H1 (cell line): Measurements from ENCODE around the gene CHRM4. TPM values are rescaled to one million over a fixed set of nuclear protein-coding genes. Genes with fewer than 3 reads are reported as not detected.

Source experiments
- BACH1 ChIP-seq: IDR thresholded peaks from 2 replicates; pipeline ENCODE4 v1.6.1; 2012; ENCODE audit warnings: low read length, improper control_type of control experiment
- CBX8 ChIP-seq: fragments of 300-800, 300-1000 bp; sonication (generic); IDR thresholded peaks from 2 replicates; pipeline ENCODE4 v1.7.1; 2016; ENCODE audit warnings: low read depth, low read length, borderline replicate concordance
- CHD1 ChIP-seq: IDR thresholded peaks from 2 replicates; pipeline ENCODE4 v1.6.1; 2012; ENCODE audit warnings: low read depth, low read length, improper control_type of control experiment
- CHD7 ChIP-seq: fragments of 300-600 bp; sonication (generic); IDR thresholded peaks from 2 replicates; pipeline ENCODE4 v1.7.1; 2012; ENCODE audit warnings: low read length, moderate library complexity, mild to moderate bottlenecking, inconsistent platforms; ENCODE audit not compliant: insufficient replicate concordance
- CREB1 ChIP-seq: IDR thresholded peaks from 2 replicates; pipeline ENCODE4 v1.6.1; 2012; ENCODE audit warnings: inconsistent platforms
- EZH2 ChIP-seq: fragments of 200-600 bp; sonication (generic); IDR thresholded peaks from 2 replicates; pipeline ENCODE4 v1.7.1; 2012; ENCODE audit warnings: low read depth, mild to moderate bottlenecking, moderate library complexity, low read length, inconsistent platforms; ENCODE audit not compliant: severe bottlenecking
- FOSL1 ChIP-seq: IDR thresholded peaks from 2 replicates; pipeline ENCODE4 v1.6.1; 2011; ENCODE audit warnings: mild to moderate bottlenecking, low read depth, low read length, moderate library complexity; ENCODE audit not compliant: insufficient read depth
- POLR2A ChIP-seq, 2 experiments: IDR thresholded peaks; 1 replicate in 1 of 2; 2 replicates in 1 of 2; pipeline ENCODE4 v1.6.1; 2011; ENCODE audit warnings: low read depth in 2 of 2, low read length in 2 of 2, mild to moderate bottlenecking in 2 of 2; ENCODE audit errors: control extremely low read depth in 1 of 2
- RFX5 ChIP-seq: IDR thresholded peaks from 2 replicates; pipeline ENCODE4 v1.6.1; 2011; ENCODE audit warnings: low read depth, low read length, improper control_type of control experiment, borderline replicate concordance
- SP1 ChIP-seq: IDR thresholded peaks from 2 replicates; pipeline ENCODE4 v1.6.1; 2011; ENCODE audit warnings: low read depth, low read length
- SP4 ChIP-seq: IDR thresholded peaks from 2 replicates; pipeline ENCODE4 v1.6.1; 2012; ENCODE audit warnings: low read length, inconsistent platforms
- TAF1 ChIP-seq: IDR thresholded peaks from 2 replicates; pipeline ENCODE4 v1.6.1; 2011; ENCODE audit warnings: mild to moderate bottlenecking, low read depth, low read length
- polyA plus RNA-seq, 7 experiments: library from polyadenylated mRNA; depleted of rRNA in 3 of 7; stranded (reverse) in 5 of 7; unstranded in 2 of 7; fragments of >200 nt in 5 of 7; fragments of 200-250 nt in 2 of 7; gene quantifications; 1 replicate in 5 of 7; 2 replicates in 1 of 7; 4 replicates in 1 of 7; pipeline versions ENCODE4 v1.2.1 to v1.2.3, GENCODE V29; 2011 to 2013; ENCODE audit warnings: missing spikeins in 2 of 7, mixed read lengths in 2 of 7
- total RNA-seq: library from RNA; stranded (reverse); fragmentation: NEBNext Ultra II Directional; extraction: Animal tissue kit (Norgen Biotek cat#: 25700); gene quantifications from 2 replicates; pipeline ENCODE4 v1.2.1, GENCODE V29; 2021

CHRM4 gene
- total and polyA plus RNA-seq, 2 of the 8 experiments (the other 6 are each of a cell fraction or from before 2014, with no cell fraction given), result 1.1 to 1.3 TPM

- TF ChIP-seq CHD7, result no peak
- no peak for TF ChIP-seq BACH1
- no peak for TF ChIP-seq CBX8
- 0 out of 2 replicates have a peak, but pooled peaks have one; percentile 20 for TF ChIP-seq CREB1
- no peak for TF ChIP-seq RFX5
- peak in 1 of 2 experiments; percentile 43; a peak in 1 of 3 replicates for TF ChIP-seq POLR2A (IDR thresholded peaks at IDR 0.05; ENCODE audit: control extremely low read depth in 1 of 2, low read depth in 2 of 2, low read length in 2 of 2)
- peak; percentile 58; the same call in 1 of the 2 replicates for TF ChIP-seq SP4
- TF ChIP-seq CHD1, result no peak
- no peak for TF ChIP-seq EZH2
- TF ChIP-seq TAF1, result peak; percentile 63; the same call in 1 of the 2 replicates
- peak; percentile 14; the same call in 1 of the 2 replicates for TF ChIP-seq SP1
- TF ChIP-seq FOSL1, result no peak
Observed at GRCh38 chr11:46346886-46347636, 44.5 kb downstream of the CHRM4 start, which contains the start of gene DGKZ (continued).
